OCI-LY1 (cell line): ENCODE measurements around the gene CCDC138.

Experiments used
- H2AFZ ChIP-seq: fragments of 200-600 bp; sonication (generic), shearing (Covaris generic); 2 replicates; pipeline ENCODE4 v1.6.0; 2014; ENCODE audit warnings: antibody characterized with exemption, mild to moderate bottlenecking, low read length
- H3F3A ChIP-seq: fragments of 200-600 bp; sonication (generic), shearing (Covaris generic); 2 replicates; pipeline ENCODE4 v1.6.0; 2014; ENCODE audit warnings: mild to moderate bottlenecking, antibody characterized with exemption, low read length, moderate library complexity; ENCODE audit not compliant: insufficient read depth
- H3K27ac ChIP-seq: fragments of 200-600 bp; sonication (generic); 2 replicates; pipeline ENCODE4 v1.5.1; 2014; ENCODE audit warnings: low read length, mixed run types, mild to moderate bottlenecking, low read depth; ENCODE audit not compliant: poor library complexity, severe bottlenecking
- H3K27me3 ChIP-seq: fragments of 200-600 bp; sonication (generic); 2 replicates; pipeline ENCODE4 v1.6.0; 2014; ENCODE audit warnings: antibody characterized with exemption, mild to moderate bottlenecking, low read length, moderate library complexity; ENCODE audit not compliant: insufficient read depth
- H3K36me3 ChIP-seq: fragments of 200-600 bp; sonication (generic); 2 replicates; pipeline ENCODE4 v1.6.1; 2014; ENCODE audit warnings: mild to moderate bottlenecking, antibody characterized with exemption, low read length, moderate library complexity, mixed read lengths; ENCODE audit not compliant: insufficient read depth
- H3K4me1 ChIP-seq: fragments of 200-600 bp; sonication (generic); 2 replicates; pipeline ENCODE4 v1.5.1; 2014; ENCODE audit warnings: mild to moderate bottlenecking, low read length, moderate library complexity; ENCODE audit not compliant: insufficient read depth, severe bottlenecking
- H3K4me2 ChIP-seq: fragments of 200-600 bp; sonication (generic), shearing (Covaris generic); 2 replicates; pipeline ENCODE4 v1.6.1; 2014; ENCODE audit warnings: low read length
- H3K4me3 ChIP-seq: fragments of 200-600 bp; sonication (generic); 2 replicates; pipeline ENCODE4 v1.5.1; 2014; ENCODE audit warnings: low read length, low read depth, mild to moderate bottlenecking, mixed read lengths; ENCODE audit not compliant: poor library complexity, severe bottlenecking
- H3K79me2 ChIP-seq: fragments of 200-600 bp; shearing (Covaris generic); 2 replicates; pipeline ENCODE4 v1.6.1; 2016; ENCODE audit warnings: mixed run types, low read length, mixed read lengths; ENCODE audit not compliant: insufficient read depth
- H3K9ac ChIP-seq: fragments of 200-600 bp; sonication (generic), shearing (Covaris generic); 2 replicates; pipeline ENCODE4 v1.6.1; 2014; ENCODE audit warnings: mild to moderate bottlenecking, low read length, mixed read lengths
- H3K9me2 ChIP-seq: fragments of 200-600 bp; sonication (generic), shearing (Covaris generic); 2 replicates; pipeline ENCODE4 v1.6.1; 2014; ENCODE audit warnings: low read depth, mild to moderate bottlenecking, low read length, mixed read lengths
- H3K9me3 ChIP-seq: fragments of 200-600 bp; shearing (Covaris generic); 2 replicates; pipeline ENCODE4 v1.6.1; 2014; ENCODE audit warnings: low read length, mixed read lengths
- H4K20me1 ChIP-seq: fragments of 200-600 bp; sonication (generic), shearing (Covaris generic); 2 replicates; pipeline ENCODE4 v1.6.0; 2016; ENCODE audit warnings: mild to moderate bottlenecking, low read length; ENCODE audit not compliant: insufficient read depth
- EZH2 ChIP-seq: fragments of 200-600 bp; sonication (generic), shearing (Covaris generic); IDR thresholded peaks from 2 replicates; pipeline ENCODE4 v1.8.0; 2017; ENCODE audit warnings: borderline replicate concordance, mixed run types, mild to moderate bottlenecking, antibody characterized with exemption, low read length, moderate library complexity, mixed read lengths
- TF ChIP-seq, protein P1 (sequence below): fragments of 200-600 bp; sonication (generic), shearing (Covaris generic); IDR thresholded peaks from 2 replicates; pipeline ENCODE4 v1.5.1; 2017; ENCODE audit warnings: mild to moderate bottlenecking, antibody characterized with exemption, low read length, moderate library complexity, mixed read lengths

Gene CCDC138

DNA sequence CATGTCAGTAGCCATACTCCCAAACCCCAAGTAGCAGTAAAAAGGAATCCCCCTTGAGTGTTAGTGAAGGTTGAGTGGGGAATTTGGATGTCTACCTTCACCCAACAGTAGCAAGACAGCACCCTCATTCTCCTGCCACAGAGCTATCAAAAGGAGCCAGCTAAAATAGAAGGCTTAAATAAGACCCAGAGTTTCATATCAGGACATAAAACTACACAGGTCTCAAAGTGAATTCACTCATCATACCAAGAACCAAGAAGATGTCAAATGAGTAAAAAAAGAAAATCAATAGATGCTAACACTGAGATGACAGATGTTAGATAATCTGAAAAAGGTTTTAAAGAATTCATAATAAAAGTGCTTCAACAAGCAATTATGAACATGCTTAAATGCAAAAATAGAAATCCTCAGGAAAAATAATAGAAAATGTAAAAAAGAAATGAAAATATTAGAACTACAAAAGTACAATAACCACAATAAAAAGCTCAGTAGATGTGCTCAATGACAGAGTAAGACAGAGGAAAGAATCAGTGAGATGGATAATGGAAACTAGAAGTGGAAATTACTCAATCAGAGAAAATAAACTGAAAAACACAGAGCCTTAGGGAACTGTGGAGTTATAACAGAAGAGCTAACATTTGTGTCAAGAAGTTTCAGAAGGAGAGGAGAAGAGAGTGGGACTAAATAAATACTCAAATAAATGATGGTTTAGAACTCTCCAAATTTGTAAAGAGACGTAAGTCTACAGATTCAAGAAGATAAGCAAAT is 111.9 kb downstream of the CCDC138 start:
- Histone ChIP-seq H3K27ac (no peak overlapping the region), H2AFZ (no peak overlapping the region), H3K36me3 (no peaks in the 10 kb centered on the region), H3K9me3 (no peaks in the 10 kb centered on the region), H3K4me2 (no peak overlapping the region), H3K4me1 (no peaks in the 10 kb centered on the region), H3K79me2 (no peaks in the 10 kb centered on the region), H3K27me3 (no peaks in the 10 kb centered on the region), H3K4me3 (no peak overlapping the region), H3F3A (no peaks in the 10 kb centered on the region), H3K9ac (no peak overlapping the region), H3K9me2 (no peaks in the 10 kb centered on the region), H4K20me1 (no peaks in the 10 kb centered on the region)
- TF ChIP-seq, protein P1, sequence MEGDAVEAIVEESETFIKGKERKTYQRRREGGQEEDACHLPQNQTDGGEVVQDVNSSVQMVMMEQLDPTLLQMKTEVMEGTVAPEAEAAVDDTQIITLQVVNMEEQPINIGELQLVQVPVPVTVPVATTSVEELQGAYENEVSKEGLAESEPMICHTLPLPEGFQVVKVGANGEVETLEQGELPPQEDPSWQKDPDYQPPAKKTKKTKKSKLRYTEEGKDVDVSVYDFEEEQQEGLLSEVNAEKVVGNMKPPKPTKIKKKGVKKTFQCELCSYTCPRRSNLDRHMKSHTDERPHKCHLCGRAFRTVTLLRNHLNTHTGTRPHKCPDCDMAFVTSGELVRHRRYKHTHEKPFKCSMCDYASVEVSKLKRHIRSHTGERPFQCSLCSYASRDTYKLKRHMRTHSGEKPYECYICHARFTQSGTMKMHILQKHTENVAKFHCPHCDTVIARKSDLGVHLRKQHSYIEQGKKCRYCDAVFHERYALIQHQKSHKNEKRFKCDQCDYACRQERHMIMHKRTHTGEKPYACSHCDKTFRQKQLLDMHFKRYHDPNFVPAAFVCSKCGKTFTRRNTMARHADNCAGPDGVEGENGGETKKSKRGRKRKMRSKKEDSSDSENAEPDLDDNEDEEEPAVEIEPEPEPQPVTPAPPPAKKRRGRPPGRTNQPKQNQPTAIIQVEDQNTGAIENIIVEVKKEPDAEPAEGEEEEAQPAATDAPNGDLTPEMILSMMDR, result no peak
- TF ChIP-seq EZH2, result no peak

DNA sequence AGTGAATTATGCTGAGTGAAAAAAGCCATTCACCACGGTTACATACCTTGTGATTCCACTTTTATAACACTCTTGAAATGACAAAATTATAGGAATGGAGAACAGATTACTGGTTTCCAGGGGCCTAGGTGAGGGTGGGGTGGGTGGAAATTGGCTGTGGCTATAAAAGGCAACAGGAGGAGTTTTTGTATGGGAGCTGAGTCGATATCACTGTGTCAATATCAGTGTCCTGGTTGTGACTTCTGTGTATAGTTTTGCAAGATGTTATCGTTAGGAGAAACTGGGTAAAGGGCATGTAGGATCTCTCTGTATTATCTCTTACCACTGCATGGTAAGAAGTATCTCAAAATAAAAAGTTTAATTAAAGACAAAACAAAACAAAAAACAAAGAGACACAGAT is 118.1 kb downstream of the CCDC138 start:
- no peak overlapping the region for H3K27ac ChIP-seq
- no peaks in the 10 kb centered on the region for H3K79me2 ChIP-seq
- H3F3A ChIP-seq, result no peaks in the 10 kb centered on the region
- H4K20me1 ChIP-seq, result no peaks in the 10 kb centered on the region
- no peak overlapping the region for H3K9ac ChIP-seq
- no peaks in the 10 kb centered on the region for H3K9me2 ChIP-seq
- 0 out of 2 replicates have a peak, but pooled peaks cover 4% of the 10 kb centered on the region for H3K27me3 ChIP-seq
- no peak overlapping the region for H3K4me2 ChIP-seq
- H3K4me1 ChIP-seq, result no peaks in the 10 kb centered on the region
- no peak for TF ChIP-seq EZH2
- TF ChIP-seq, protein P1, result no peak
- no peak overlapping the region for H3K4me3 ChIP-seq
- H2AFZ ChIP-seq, result no peak overlapping the region
- H3K9me3 ChIP-seq, result no peaks in the 10 kb centered on the region
- H3K36me3 ChIP-seq, result no peaks in the 10 kb centered on the region

DNA sequence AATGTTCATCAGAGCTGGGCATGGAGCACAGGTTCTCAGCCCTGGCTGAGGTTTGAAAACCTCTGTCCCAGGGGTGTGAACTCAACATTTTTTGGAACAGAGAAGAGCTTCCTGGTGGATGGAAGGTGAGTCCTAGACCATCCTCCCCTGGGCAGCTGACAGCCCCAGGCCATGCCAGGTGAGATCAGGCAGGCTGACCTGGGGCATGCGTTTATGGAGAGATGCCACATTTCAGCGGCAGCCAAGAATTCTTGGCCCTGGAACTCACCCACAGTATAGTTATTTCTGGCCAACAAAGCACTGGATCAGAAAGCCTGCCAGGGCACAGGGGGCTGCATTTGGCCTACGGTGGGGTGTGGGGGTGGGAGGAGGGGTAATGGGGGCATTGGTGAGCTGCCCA is 118.6 kb downstream of the CCDC138 start:
- no peaks in the 10 kb centered on the region for H3K9me2 ChIP-seq
- no peaks in the 10 kb centered on the region for H3K4me1 ChIP-seq
- no peaks in the 10 kb centered on the region for H3K36me3 ChIP-seq
- no peaks in the 10 kb centered on the region for H4K20me1 ChIP-seq
- H3K27ac ChIP-seq, result no peak overlapping the region
- TF ChIP-seq EZH2, result no peak
- TF ChIP-seq, protein P1, result no peak
- no peak overlapping the region for H3K4me2 ChIP-seq
- H3K9ac ChIP-seq, result no peak overlapping the region
- no peak overlapping the region for H3K4me3 ChIP-seq
- no peaks in the 10 kb centered on the region for H3K9me3 ChIP-seq
- no peaks in the 10 kb centered on the region for H3K79me2 ChIP-seq
- no peaks in the 10 kb centered on the region for H3F3A ChIP-seq
- 0 out of 2 replicates have a peak, but pooled peaks cover 4% of the 10 kb centered on the region for H3K27me3 ChIP-seq
- no peak overlapping the region for H2AFZ ChIP-seq
